GM21717 (cell line): ENCODE results near the gene H1-8.

ENCODE experiments used
- ATAC-seq: cut with Tn5 transposase; IDR thresholded peaks from one replicate; pipeline ENCODE4 v1.9.1; 2021; ENCODE audit warnings: mild to moderate bottlenecking, moderate library complexity; ENCODE audit not compliant: unreplicated experiment

Gene H1-8

DNA sequence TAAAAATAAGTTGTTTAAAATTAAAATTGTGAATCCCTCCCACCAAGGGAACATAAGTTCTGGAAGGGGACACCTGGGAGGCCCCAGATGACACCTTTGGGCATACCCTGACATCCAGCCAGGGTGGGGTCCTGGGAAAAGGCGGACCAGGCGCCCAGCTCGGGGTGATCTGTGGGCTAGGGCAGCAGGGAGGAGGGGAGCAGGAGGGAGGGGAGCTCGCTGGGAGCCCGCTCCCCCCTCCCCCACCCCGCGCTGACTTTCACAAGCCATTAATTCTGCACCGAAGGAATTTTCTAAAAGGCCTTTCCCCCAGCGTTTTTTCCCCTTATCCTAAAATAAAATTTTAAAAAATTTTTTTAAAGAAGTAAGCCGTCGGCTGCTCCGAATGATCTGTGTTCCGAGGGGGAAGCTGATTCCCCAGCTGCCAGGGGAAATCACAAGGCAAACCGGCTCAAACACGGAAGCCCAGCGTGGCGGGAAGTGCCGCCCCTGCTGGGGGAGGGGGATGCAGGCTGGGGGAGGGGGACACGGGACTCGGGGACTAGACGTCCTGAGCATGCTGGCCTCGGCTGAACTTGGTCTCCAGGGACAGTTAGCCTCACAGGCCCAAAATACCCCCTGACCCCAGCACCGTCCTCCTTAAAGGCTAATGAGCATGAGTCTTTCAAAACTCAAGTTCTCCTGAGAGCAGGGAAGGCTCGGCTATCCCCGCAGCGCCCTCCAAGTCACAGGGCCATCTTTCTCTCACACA is 49.6 kb downstream of the H1-8 start:
- ATAC-seq: no peak

DNA sequence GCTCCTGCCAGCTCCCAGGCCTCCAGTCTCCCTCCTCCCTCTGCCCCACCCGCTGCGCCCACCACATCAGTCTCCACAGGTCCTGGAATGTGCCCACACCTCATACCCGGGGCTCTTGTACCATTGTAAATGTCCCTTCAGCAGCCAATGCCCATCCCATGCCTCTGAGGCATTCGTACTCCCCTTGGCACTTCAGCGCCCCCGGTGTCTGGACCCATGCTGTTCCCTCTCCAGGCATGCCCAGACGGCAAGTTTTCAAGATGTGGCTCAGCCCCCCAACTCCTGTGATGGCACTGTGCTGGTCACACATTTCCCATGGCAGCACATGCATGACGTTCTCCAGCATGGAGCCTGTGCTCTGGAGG is 50.2 kb downstream of the H1-8 start:
- ATAC-seq: no peak

DNA sequence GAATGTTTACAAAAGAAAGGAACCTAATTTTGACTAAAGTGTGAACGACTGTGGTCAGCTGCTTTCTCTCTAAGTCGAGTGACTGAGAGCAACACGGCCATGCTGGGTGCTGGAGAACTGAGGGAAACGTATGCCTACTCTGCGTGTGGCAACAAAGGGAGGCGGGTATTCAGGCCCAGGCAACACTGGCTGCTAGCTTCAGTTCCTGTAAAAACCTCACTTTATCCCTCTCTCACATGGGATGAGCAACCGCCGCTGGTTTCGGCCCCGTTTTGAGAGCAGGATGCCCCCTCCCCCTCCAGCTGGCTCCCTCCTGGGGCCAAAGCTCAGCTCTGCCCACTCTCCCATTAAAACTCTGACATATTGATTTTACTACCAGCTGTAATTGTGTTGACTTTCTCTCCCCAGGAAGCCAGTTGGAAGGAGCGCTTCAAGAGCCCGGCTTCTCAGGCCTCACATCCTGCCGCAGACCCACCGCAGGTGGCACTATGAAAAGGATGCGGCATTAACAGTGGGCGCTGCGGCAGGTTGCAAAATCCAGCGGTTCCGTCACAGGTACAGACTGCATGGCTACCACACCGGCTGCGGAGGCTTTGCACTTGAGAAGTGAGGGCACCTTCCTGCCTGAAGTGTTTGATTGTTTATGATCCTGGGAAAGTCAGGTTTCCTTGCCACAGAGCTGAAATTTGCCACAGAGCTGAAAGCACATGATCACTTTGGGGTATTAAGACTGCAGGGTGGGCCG is 50.8 kb downstream of the H1-8 start:
- no peak for ATAC-seq

DNA sequence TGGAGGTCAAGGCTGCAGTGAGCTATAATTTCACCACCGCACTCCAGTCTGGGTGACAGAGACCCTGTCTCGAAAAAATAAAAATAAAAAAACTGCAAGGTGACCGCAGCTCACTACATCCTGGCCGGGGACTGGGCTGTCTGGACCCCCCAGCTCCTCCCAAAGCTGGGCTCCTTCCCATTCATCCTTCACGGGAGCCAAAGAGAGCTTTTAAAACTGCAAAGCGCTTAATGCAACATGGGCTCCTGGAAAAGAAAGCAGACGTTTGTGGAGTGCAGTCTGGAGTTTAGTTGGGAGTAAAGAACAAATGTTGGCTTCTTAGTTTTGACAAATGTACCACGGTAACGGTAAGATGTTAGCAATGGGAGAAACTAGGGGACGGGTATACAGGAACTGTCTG is 51.4 kb downstream of the H1-8 start:
- ATAC-seq: no peak

DNA sequence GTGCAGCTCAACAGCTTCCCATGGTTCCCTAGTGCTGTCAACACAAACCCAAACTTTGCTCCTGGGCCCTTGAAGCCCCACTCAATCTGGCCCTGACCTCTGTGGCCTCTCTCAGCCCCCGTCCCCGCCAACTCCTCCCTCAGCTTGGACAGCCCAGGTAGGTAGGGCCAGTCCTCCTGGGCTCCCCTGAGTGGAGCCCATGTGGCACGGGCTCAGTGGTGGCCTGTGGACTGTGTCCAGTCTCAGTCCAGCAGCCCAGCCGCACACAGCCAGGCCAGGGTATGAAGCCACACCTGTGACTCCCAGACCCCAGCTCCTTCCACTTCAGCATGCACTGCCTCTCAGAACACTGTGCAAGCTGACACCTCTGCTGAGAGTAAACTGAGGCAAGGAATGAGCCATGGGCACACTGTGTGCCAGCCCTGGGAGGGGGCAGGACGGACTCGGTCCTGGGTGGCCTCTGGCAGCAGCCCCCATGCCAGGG is 52.0 kb downstream of the H1-8 start:
- no peak for ATAC-seq

DNA sequence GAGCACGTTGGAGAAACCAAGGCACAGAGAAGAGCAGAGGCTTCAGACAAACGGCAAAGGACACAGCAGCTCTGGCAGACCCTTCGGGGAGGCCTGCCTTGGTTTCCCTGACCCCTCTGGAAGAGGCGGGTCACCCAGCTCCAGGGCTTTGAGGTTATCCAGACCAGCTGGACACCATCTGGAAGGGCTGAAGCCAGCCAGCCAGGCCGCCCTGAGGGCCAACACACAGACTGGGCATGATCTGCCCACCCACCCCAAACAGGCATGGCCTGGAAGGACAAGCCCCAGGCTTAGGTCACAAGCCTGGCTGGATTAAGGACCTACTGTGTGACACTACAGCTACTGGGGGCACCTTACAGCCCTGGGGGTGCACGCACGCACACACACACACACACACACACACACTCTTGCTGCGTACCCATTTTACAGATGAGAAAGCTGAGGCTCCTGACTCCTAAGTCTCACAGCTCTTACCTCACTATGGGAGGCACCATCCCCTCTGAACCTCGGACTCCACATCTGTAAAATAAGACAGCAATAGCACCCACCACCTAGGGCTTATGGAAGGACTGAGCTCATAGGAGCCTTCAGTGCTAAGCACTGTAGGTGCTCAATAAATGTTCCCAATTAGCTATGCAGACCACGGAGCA is 52.7 kb downstream of the H1-8 start:
- ATAC-seq: no peak

DNA sequence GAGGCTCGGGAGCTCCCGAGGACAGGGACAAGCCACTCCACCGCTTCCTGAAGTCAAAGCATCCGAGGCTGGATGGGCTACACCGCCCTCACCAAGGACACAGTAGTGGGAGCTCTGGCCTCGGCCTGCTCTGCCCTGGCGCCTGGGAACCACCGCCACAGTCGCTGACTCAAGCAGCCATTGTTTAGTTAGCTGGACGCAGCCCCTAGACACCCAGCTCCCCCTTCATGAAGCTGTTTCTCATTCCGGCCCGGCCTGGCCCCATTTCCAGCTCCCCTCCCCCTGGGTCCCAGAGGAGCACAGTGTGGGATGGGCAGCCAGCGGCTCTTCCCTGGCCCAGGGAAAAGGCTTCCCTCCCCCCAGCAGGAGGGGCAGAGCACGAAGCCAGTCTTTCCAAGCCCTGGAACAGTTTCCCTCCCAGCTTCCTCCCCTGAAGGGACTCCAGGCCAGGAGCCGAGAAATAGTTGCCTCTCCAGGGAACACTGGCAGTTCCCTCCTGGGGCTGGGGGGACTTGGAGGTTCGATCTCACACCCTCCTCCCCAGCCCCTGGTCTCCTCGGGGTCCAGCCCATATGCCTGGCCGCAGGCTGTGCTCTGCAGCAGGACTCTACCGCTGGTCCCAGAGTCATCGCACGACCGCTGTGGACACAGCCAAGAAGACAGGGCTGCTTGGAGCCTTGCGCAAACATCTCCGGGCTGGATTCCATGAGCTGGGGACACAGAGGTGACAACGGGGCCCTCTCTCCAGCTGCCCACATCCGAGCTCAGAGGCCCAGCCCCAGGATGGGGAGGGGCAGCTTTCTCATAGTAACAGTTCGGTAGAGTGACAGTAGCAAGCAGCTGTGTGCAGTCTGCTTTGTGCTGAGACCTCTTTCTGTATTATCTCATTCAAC is 53.5 kb downstream of the H1-8 start:
- ATAC-seq: no peak

DNA sequence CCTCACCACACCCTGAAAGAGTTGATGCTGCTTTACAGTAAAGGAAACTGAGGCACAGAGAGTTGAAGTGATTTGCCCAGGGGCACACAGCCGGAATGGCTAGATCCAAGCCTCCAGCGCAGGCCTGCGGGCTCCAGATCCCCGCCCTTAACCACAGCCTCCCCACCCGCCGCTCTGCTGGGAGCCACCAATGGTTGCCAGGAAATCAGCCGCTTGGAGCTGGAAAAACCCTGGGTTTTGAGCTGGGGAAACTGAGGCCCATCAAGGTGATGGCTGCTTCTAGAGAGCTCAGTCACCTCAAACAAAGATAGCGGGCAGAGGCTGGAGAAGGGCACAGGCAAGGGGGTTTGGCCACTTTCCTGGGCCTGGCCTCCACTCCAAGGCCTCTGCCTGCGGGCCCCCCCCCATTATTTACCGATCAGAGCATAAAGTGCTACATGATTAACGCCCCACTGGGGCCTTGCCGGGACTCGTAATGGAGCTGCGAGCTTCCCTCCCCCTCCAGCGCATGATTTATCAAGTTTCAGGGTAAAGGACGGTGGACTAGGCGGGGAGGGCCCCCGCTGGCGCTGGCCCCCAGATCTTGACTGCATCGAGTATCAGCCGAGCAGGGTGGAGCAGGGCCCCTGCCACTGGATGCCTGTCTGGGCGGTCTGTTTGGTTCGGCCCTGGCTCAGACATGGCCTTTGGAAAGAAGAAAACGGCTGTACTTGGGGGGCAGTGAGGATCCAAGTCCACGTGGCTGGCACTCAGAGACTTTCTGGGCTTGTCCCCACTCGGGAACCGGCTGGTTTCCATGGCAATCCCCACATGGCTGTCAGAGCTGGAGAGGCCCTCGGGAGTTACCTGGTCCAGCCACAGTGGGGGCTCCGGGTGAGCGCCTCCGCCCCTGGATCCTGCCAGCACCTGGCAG is 54.4 kb downstream of the H1-8 start:
- ATAC-seq: no peak

DNA sequence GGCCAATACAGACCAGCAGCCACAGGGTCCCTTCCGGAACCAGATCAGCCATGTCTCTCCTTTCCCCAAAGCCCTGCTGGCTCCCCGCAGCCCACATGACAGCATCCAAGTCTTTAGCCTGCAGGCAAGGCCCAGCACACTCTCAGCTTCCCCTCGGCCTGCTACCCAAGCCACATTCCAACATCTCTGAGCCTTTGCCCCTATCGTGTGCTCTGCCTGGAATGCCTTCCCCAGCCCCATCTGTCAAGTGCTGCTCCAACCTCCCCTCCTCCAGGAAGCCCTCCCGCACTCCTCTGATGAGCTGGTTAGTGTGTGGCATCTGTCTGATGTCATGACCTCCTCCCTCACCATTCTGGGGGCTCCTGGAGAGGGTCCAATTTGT is 55.0 kb downstream of the H1-8 start:
- ATAC-seq: no peak

DNA sequence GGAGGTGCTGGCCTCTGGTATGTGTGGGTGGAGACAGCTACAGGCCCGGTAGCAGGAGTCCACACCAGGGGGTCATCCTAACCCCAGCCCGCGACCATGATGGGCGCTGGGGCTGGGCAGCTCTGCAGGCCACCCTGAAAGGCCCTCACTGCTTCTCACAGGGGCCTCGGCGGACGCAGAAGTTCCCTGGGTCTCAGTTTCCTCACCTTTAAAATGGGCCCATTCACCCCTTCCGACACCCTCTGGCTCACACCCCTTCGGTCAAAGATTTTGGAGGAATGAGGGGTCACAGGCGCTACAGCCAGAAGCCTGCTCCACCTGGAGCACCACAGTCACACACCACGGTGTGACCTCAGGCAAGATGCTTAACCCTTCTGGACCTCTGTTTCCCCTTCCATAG is 55.5 kb downstream of the H1-8 start:
- ATAC-seq: no peak

DNA sequence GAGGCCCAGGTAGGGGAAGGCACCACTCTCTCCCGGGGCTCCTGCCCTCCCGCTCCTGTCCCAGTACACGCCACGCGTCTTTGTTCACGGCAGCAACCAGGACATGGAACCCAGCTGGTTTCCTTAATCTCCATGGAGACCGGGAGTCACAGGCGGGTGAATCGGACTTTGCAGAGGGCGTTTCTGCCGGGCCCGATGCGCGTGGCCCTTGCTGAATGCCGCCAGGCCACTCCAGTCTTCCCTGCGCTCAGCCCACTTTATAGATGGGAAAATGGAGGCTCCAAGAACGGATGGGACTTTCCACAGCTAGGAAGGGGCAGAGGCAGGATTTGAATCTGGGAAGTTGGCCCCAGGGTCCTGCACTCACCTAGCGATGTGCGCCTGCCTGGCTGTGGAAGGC is 56.1 kb downstream of the H1-8 start:
- ATAC-seq: no peak

DNA sequence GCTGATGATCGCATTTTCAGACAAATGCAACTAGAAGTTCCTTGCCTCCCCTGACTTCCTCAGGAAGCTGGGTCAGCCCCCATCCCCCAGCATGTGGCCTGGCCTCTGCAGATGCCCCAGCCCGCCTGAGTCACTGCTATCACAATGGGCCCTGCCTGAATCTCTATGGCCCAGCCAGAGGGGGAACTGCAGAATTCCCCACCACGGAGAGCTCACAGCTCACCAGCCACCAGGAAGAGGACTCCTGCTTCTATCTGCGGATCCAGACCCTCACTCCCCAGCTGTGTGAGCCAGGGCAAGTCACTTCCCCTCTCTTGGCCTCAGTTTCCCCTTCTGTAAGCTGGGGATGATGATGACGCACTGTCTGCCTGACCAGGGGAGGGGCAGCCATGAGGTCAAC is 56.6 kb downstream of the H1-8 start:
- no peak for ATAC-seq

DNA sequence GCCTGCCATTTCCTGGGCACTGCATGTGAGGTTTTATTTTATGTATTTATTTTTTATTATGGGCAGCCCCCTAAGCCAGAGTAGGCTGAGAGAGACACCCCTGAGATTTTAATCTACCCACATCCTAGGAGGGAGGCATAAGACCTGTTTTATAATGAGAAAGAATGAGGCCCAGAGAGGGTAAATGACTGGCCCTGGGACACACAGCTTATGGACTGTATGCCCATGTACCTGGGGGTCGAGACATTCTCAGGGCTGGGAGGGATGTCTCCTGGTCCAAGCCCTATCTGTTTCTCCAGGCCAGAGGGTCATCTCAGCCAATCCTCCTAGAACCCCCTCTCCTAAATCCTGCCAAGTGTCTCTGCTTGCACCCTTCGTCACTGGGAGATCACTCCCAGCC is 57.4 kb downstream of the H1-8 start:
- ATAC-seq: no peak
